SU-DHL-6 (cell line): ENCODE measurements around the gene IRF2.

Experiments
- EZH2phosphoT487 ChIP-seq: fragments of 200-600 bp; sonication (generic), shearing (Covaris generic); conservative IDR thresholded peaks from 2 replicates; pipeline ENCODE4 v1.6.1; 2018; ENCODE audit warnings: mild to moderate bottlenecking, antibody characterized with exemption, low read length, moderate library complexity, mixed read lengths
- TF ChIP-seq, protein P1 (sequence below): fragments of 200-600 bp; sonication (generic); IDR thresholded peaks from one replicate; pipeline ENCODE4 v1.5.1; 2017; ENCODE audit warnings: antibody characterized with exemption, mild to moderate bottlenecking, low read length, moderate library complexity; ENCODE audit not compliant: insufficient read depth, poor library complexity, severe bottlenecking

DNA sequence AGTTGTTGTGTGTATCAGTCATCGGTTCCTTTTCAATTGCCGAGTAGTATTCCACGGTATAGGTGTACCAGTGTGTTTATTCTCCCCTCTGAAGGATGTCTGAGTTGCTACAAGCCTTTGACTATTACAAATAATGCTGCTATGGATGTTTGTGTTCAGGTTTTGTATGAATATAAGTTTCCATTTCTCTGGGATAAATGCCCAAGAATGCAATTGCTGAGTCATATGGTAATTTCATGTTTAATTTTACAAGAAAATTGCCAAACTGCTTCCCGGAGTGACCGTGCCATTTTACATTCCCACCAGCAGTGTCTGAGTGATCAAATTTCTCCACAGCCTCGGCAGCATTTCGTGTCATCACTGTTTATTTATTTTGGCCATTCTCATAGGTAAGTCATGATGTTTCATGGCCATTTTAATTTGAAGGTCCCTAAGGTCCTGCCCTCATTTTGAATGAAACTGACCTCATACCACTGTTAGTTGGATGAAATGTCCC is 73.9 kb downstream of the IRF2 start:
- TF ChIP-seq, protein P1, sequence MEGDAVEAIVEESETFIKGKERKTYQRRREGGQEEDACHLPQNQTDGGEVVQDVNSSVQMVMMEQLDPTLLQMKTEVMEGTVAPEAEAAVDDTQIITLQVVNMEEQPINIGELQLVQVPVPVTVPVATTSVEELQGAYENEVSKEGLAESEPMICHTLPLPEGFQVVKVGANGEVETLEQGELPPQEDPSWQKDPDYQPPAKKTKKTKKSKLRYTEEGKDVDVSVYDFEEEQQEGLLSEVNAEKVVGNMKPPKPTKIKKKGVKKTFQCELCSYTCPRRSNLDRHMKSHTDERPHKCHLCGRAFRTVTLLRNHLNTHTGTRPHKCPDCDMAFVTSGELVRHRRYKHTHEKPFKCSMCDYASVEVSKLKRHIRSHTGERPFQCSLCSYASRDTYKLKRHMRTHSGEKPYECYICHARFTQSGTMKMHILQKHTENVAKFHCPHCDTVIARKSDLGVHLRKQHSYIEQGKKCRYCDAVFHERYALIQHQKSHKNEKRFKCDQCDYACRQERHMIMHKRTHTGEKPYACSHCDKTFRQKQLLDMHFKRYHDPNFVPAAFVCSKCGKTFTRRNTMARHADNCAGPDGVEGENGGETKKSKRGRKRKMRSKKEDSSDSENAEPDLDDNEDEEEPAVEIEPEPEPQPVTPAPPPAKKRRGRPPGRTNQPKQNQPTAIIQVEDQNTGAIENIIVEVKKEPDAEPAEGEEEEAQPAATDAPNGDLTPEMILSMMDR, result no peak
- TF ChIP-seq EZH2phosphoT487, result no peak
